Cardiac muscle cell (in vitro differentiated cells and primary cell): ENCODE results near the gene PLEKHH3. TPM values are rescaled to one million over a fixed set of nuclear protein-coding genes. Genes with fewer than 3 reads are reported as not detected.
A peak's percentile ranks its signal among the peaks of the same experiment; 100 is the strongest.

ENCODE experiments used
- DNase-seq, 2 donors: peaks; one replicate each; pipeline versions ENCODE4 v3.0.0 to v3.0.0-alpha.2; 2010 to 2017; ENCODE audit warnings: low read depth in 1 of 2, low spot score in 1 of 2
- H3K27ac ChIP-seq: fragments of 200-600 bp; sonication (generic); 2 replicates; pipeline ENCODE4 v1.5.1; 2016
- H3K27me3 ChIP-seq: fragments of 200-600 bp; sonication (generic); 2 replicates; pipeline ENCODE4 v1.6.0; 2016; ENCODE audit warnings: control low read depth
- H3K36me3 ChIP-seq: fragments of 200-600 bp; sonication (generic); 2 replicates; pipeline ENCODE4 v1.5.1; 2016; ENCODE audit warnings: control low read depth
- H3K4me1 ChIP-seq: fragments of 200-600 bp; sonication (generic); 2 replicates; pipeline ENCODE4 v1.8.1; 2017; ENCODE audit warnings: low read depth, mild to moderate bottlenecking, mixed run types
- H3K4me3 ChIP-seq: fragments of 200-600 bp; sonication (generic); 2 replicates; pipeline ENCODE4 v1.5.1; 2016; ENCODE audit warnings: mild to moderate bottlenecking
- H3K9me3 ChIP-seq: fragments of 200-600 bp; sonication (generic); 2 replicates; pipeline ENCODE4 v1.5.1; 2017; ENCODE audit warnings: low read depth, mild to moderate bottlenecking, control low read depth
- polyA plus RNA-seq: library from polyadenylated mRNA; unstranded; fragments of >200 nt; fragmentation: Nextera tagmentation; extraction: Ambion mirVana; gene quantifications from 2 replicates; pipeline ENCODE4 v1.2.1, GENCODE V29; 2016
- total RNA-seq: library from RNA; depleted of rRNA; stranded (reverse); fragments of >200 nt; gene quantifications from 2 replicates; pipeline ENCODE4 v1.2.3, GENCODE V29; 2016
- TF ChIP-seq, protein P1 (sequence below): IDR thresholded peaks from 2 replicates; pipeline ENCODE4 v1.5.1; 2012; ENCODE audit warnings: low read depth, mild to moderate bottlenecking, low read length

Gene PLEKHH3, protein sequence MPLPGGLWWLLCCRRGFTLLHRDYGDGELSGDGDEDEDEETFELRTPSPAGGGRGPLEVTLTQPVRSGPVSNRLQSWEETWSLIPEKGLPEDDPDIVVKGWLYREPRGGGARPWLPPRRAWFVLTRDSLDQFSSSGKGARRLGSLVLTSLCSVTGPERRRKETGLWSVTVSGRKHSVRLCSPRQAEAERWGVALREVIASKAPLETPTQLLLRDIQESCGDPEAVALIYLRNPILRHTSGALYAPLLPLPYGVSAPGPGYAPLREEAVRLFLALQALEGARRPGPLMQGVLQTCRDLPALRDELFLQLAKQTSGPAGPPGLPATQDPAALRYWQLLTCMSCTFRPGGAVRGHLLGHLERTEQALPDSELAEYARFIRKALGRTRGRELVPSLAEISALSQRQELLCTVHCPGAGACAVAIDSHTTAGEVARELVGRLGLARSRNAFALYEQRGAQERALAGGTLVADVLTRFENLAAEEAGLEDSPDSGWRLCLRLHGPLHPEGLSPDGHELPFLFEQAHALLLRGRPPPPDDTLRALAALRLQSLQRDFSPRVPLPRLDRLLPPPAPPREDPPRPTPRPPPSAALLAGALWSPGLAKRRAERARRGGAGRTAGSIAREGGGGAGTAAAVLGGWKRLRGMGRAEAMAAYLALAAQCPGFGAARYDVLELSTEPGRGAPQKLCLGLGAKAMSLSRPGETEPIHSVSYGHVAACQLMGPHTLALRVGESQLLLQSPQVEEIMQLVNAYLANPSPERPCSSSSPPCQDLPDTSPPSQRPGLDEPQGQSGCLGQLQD
- total RNA-seq (50.3 and 79.1 TPM in 2 replicates), polyA plus RNA-seq (54.7 and 95.6 TPM in 2 replicates)

DNA sequence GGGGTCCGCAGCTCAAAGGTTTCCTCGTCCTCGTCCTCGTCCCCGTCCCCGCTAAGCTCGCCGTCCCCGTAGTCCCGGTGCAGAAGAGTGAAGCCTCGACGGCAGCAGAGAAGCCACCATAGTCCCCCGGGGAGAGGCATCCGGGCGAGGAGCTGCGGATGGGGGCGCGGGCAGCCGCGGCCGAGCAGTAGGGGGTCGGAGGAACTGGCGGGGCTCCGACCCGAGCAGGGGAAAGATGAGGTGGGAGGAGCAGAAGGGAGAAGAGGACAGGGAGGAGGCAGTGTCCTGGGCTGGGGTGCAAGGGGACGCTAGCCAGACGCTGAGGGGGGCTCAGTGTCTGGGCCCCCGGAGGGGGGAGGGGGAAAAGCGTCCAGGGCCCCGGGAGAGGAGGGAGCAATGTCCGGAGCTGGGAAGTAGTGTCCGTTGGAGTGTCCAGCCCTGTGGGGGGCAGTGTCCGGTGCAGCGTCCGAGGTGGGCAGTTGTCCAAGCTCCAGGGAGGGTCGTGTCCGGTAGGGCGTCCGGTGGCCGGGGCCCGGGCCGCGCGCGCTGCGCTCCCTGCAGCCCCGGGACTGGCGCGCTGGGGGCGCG, at the start of gene PLEKHH3:
TSS of gene PLEKHH3 (minus strand) at position 571 of the 588 bp plus-strand sequence. CDS start at position 140, 431 bp downstream.
- no peak for DNase-seq
- TF ChIP-seq, protein P1, sequence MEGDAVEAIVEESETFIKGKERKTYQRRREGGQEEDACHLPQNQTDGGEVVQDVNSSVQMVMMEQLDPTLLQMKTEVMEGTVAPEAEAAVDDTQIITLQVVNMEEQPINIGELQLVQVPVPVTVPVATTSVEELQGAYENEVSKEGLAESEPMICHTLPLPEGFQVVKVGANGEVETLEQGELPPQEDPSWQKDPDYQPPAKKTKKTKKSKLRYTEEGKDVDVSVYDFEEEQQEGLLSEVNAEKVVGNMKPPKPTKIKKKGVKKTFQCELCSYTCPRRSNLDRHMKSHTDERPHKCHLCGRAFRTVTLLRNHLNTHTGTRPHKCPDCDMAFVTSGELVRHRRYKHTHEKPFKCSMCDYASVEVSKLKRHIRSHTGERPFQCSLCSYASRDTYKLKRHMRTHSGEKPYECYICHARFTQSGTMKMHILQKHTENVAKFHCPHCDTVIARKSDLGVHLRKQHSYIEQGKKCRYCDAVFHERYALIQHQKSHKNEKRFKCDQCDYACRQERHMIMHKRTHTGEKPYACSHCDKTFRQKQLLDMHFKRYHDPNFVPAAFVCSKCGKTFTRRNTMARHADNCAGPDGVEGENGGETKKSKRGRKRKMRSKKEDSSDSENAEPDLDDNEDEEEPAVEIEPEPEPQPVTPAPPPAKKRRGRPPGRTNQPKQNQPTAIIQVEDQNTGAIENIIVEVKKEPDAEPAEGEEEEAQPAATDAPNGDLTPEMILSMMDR, result peak; percentile 20
- Histone ChIP-seq H3K27ac (peak within 1 kb of the TSS; percentile 96), H3K4me1 (peaks cover 36% of the 10 kb centered on the region), H3K36me3 (peaks cover 11% of the 10 kb centered on the region), H3K4me3 (peak within 1 kb of the TSS; percentile 70), H3K9me3 (no peaks in the 10 kb centered on the region), H3K27me3 (no peaks in the 10 kb centered on the region)

DNA sequence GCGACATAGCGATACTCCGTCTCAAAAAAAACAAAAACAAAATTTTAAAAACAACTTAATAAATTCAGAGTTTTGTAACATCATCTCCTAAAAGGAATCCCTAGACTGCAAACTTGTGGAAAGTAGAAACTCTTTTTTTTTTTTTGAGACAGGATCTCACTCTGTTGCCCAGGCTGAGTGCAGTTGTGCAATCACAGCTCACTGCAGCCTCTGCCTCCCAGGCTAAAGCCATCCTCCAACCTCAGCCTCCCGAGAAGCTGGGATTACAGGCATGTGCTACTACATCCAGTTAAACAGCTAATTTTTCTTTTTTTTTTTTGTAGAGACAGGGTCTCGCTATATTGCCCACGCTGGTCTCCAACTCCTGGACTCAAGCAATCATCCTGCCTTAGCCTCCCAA, 48.3 kb upstream of the PLEKHH3 start:
- peaks cover 33% of the 10 kb centered on the region for H3K36me3 ChIP-seq
- no peaks in the 10 kb centered on the region for H3K4me1 ChIP-seq
- TF ChIP-seq, protein P1, result no peak
- no peak overlapping the region for H3K27ac ChIP-seq
- no peaks in the 10 kb centered on the region for H3K27me3 ChIP-seq
- H3K4me3 ChIP-seq, result no peak overlapping the region
- DNase-seq, result no peak
- H3K9me3 ChIP-seq, result no peaks in the 10 kb centered on the region

DNA sequence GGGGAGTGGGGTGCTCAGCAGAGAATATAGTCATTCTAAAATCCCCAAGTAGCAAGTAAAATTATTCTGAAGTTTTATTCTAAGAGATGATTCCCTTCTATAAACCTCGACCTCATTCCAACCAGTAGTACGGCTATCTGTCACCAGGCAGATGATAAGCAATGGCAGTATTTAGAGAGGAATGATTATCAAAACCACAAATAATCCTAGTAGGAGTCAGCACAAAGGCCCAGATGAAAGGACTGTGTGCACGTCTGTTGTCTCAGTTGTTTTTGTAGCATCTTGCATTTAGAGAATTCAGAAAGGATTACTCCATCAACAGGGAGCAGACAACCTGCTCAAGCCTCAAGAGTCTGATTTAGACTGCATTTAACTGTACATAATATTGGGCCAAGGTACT, 46.8 kb upstream of the PLEKHH3 start:
- DNase-seq, result no peak
- Histone ChIP-seq H3K4me1 (no peaks in the 10 kb centered on the region), H3K9me3 (no peaks in the 10 kb centered on the region), H3K36me3 (peaks cover 40% of the 10 kb centered on the region), H3K4me3 (no peak overlapping the region), H3K27ac (no peak overlapping the region), H3K27me3 (no peaks in the 10 kb centered on the region)
- TF ChIP-seq, protein P1, result no peak

DNA sequence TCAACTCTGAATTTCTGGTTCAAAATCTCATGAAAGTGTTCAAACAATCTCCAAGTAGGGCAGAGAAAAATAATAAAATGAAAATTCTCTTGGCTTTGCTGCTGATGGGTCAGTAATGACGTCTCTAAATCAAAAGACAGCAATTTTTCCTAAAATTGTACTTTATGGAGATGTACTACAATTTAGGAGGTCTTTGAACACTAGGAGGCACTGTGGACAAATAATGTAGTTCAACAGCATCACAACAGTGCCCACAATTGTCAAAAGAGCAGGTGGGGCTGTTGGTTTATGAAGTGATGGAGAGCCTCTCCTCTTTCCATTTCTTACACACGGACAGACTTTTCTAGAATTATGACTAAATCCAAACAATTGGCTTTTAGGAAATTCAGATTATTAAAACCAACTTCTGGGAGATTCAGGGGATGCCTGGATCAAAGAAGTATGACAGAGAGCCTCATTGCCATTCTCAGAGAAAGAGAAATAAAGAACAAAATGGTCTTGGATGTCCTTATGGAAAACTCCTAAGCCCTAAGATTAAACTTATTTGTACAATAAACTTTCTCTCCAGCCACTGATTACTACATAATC, 44.3 kb upstream of the PLEKHH3 start:
- Histone ChIP-seq H3K4me1 (no peaks in the 10 kb centered on the region), H3K27me3 (no peaks in the 10 kb centered on the region), H3K4me3 (no peak overlapping the region), H3K36me3 (peaks cover 52% of the 10 kb centered on the region), H3K9me3 (no peaks in the 10 kb centered on the region), H3K27ac (no peak overlapping the region)
- TF ChIP-seq, protein P1, result peak; percentile 66
- DNase-seq, result peak; percentile 80 to 83

DNA sequence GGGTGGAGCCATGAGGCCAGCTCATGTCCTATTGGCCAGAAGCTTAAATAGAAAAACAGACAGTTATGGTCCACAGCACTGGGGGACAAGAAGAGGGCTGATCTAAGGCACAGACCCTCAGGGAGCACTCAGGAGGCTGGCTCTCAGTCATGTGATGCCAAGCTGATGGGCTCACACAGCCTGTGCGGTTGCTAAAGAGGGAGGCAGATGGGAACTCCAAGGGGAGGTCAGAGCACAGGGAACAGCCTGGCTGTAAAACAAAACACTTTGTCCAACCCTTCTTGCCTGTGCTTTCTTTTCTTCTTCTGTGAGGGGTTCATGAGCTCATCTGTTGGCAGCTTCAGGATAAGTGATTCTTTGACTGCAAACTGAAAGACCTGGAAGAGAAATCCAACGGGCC, 32.8 kb upstream of the PLEKHH3 start:
- no peaks in the 10 kb centered on the region for H3K27me3 ChIP-seq
- H3K4me1 ChIP-seq, result no peaks in the 10 kb centered on the region
- TF ChIP-seq, protein P1, result no peak
- H3K9me3 ChIP-seq, result no peaks in the 10 kb centered on the region
- peaks cover 41% of the 10 kb centered on the region for H3K36me3 ChIP-seq
- H3K4me3 ChIP-seq, result no peak overlapping the region
- no peak for DNase-seq
- H3K27ac ChIP-seq, result no peak overlapping the region
